Activated CD4-positive, alpha-beta T cell treated with anti-CD3 and anti-CD28 coated beads, Interleukin-2, amount 10 ng/mL, durations not matched to agents 7 days and 5 days (primary cell): ENCODE measurements around the gene KLHL15. TPM values are rescaled to one million over a fixed set of nuclear protein-coding genes. Genes with fewer than 3 reads are reported as not detected.
"Not testable (repeated sequence)": the region's sequence is repeated elsewhere in the genome, so short reads cannot be mapped to it uniquely, and the experiment has no call there.

ENCODE experiments used
- CTCF ChIA-PET: fragments of 350-600 bp; sonication (Branson Sonifier 250); formaldehyde crosslinking; loops from one replicate; lab custom pipeline; 2021; ENCODE audit warnings: antibody characterized with exemption; lab: Charles Lee
- POLR2A ChIA-PET: fragments of 350-600 bp; sonication (Branson Sonifier 250); formaldehyde crosslinking; loops from one replicate; lab custom pipeline; 2021; ENCODE audit warnings: antibody characterized with exemption; lab: Charles Lee
- DNase-seq: peaks from one replicate; pipeline ENCODE4 v3.0.0-alpha.2; 2020
- H3K27ac Mint-ChIP-seq: one replicate; pipeline ENCODE4 v1.8.0; 2021; ENCODE audit warnings: mild to moderate bottlenecking, moderate library complexity, mixed read lengths
- H3K27me3 Mint-ChIP-seq: one replicate; pipeline ENCODE4 v1.8.0; 2021; ENCODE audit warnings: mixed read lengths
- H3K36me3 Mint-ChIP-seq: one replicate; pipeline ENCODE4 v1.8.0; 2021; ENCODE audit warnings: low read depth, mixed read lengths
- H3K4me1 Mint-ChIP-seq: one replicate; pipeline ENCODE4 v1.8.0; 2021; ENCODE audit warnings: mixed read lengths
- H3K4me3 Mint-ChIP-seq: one replicate; pipeline ENCODE4 v1.8.0; 2021; ENCODE audit warnings: mild to moderate bottlenecking, moderate library complexity, mixed read lengths
- H3K9me3 Mint-ChIP-seq: one replicate; pipeline ENCODE4 v1.8.0; 2021; ENCODE audit warnings: mixed read lengths
- total RNA-seq, 2 experiments: library from RNA; stranded (reverse); gene quantifications; one replicate each; pipeline ENCODE4 v1.2.3, GENCODE V29; 2021

KLHL15 gene
- 1 to 10 TPM; 8.6 to 9.6 TPM for total RNA-seq

- H3K4me3 Mint-ChIP-seq, result peak within 1 kb of the TSS; percentile 76
Measured at GRCh38 chrX:24027086-24027485, at the start of gene KLHL15. KLHL15 (minus strand) TSS chrX:24027186; CDS start chrX:24006693, 20,493 bp downstream.

GRCh38 chrX:24069877-24070276, 42.9 kb upstream of the KLHL15 start:
- Mint-ChIP-seq H3K9me3 (no peaks in the 10 kb centered on the region), H3K27me3 (no peaks in the 10 kb centered on the region), H3K36me3 (peaks cover 24% of the 10 kb centered on the region), H3K4me1 (peaks cover 2% of the 10 kb centered on the region), H3K27ac (no peak overlapping the region), H3K4me3 (no peak overlapping the region)
- CTCF ChIA-PET, result interaction anchor here (0.5 to 1.7 kb wide), 4 partner anchors 16 to 213 kb away, joined by 3 to 8 read pairs (median 4); partner anchors contain the start of gene EIF2S3
- POLR2A ChIA-PET, result no interaction called here
- no peak for DNase-seq

More at GRCh38 chrX:24027086-24027485, at the start of gene KLHL15:
- H3K27ac Mint-ChIP-seq, result peak within 1 kb of the TSS; percentile 89
- POLR2A ChIA-PET, result no interaction called here
- peaks cover 13% of the 10 kb centered on the region for H3K4me1 Mint-ChIP-seq
- peaks cover 5% of the 10 kb centered on the region for H3K36me3 Mint-ChIP-seq
- H3K27me3 Mint-ChIP-seq, result peaks cover 4% of the 10 kb centered on the region
- DNase-seq, result no peak
- no peaks in the 10 kb centered on the region for H3K9me3 Mint-ChIP-seq
- CTCF ChIA-PET, result interaction anchor here (1.0 to 4.9 kb wide), 3 partner anchors 13 to 120 kb away, joined by 3 to 38 read pairs (median 7); partner anchors contain the start of genes APOO, CXorf58 and EIF2S3

- Mint-ChIP-seq H3K4me3 (no peak overlapping the region), H3K36me3 (peaks cover 32% of the 10 kb centered on the region), H3K27me3 (no peaks in the 10 kb centered on the region), H3K9me3 (no peaks in the 10 kb centered on the region), H3K27ac (no peak overlapping the region), H3K4me1 (peaks cover 14% of the 10 kb centered on the region)
- no peak for DNase-seq
- POLR2A ChIA-PET, result no interaction called here
- CTCF ChIA-PET, result interaction anchor here (1.4 kb wide), 1 partner anchor 9 kb away, joined by 5 read pairs; the partner anchor contains the start of gene EIF2S3
Measured at GRCh38 chrX:24063488-24063887, 36.5 kb upstream of the KLHL15 start.

- H3K9me3 Mint-ChIP-seq, result no peaks in the 10 kb centered on the region
- ChIA-PET POLR2A (no interaction called here), CTCF (interaction anchor here (0.5 to 3.1 kb wide), 28 partner anchors 8 to 1878 kb away, joined by 3 to 38 read pairs (median 4); partner anchors contain the start of genes APOO, CXorf58, KLHL15 and ZFX)
- H3K4me3 Mint-ChIP-seq, result no peak overlapping the region
- peaks cover 18% of the 10 kb centered on the region for H3K4me1 Mint-ChIP-seq
- peaks cover 14% of the 10 kb centered on the region for H3K36me3 Mint-ChIP-seq
- no peaks in the 10 kb centered on the region for H3K27me3 Mint-ChIP-seq
- H3K27ac Mint-ChIP-seq, result peak overlapping the region; percentile 100
- DNase-seq, result no peak
Measured at GRCh38 chrX:24055043-24055356, 28.0 kb upstream of the KLHL15 start.

GRCh38 chrX:24054182-24055042, 27.4 kb upstream of the KLHL15 start, which contains the start of gene EIF2S3:
EIF2S3 (plus strand) TSS chrX:24054956; CDS start chrX:24054969, 13 bp downstream.
- Mint-ChIP-seq H3K4me1 (peaks cover 14% of the 10 kb centered on the region), H3K27me3 (no peaks in the 10 kb centered on the region), H3K4me3 (no peak within 1 kb of the TSS), H3K9me3 (no peaks in the 10 kb centered on the region), H3K36me3 (peaks cover 10% of the 10 kb centered on the region), H3K27ac (peak within 1 kb of the TSS; percentile 100)
- ChIA-PET POLR2A (interaction anchor here (0.7 to 1.7 kb wide), 4 partner anchors 31 to 272 kb away, joined by 3 to 8 read pairs (median 6); partner anchors contain the start of genes APOO, CXorf58 and SAT1), CTCF (interaction anchor here (0.5 to 3.1 kb wide), 45 partner anchors 9 to 1877 kb away, joined by 3 to 38 read pairs (median 4); partner anchors contain the start of genes APOO, CXorf58, KLHL15 and ZFX)
- peak; percentile 85 for DNase-seq

GRCh38 chrX:24050522-24051318, 23.7 kb upstream of the KLHL15 start:
- H3K36me3 Mint-ChIP-seq, H3K4me1 Mint-ChIP-seq, DNase-seq, H3K27me3 Mint-ChIP-seq, POLR2A ChIA-PET, H3K9me3 Mint-ChIP-seq: not testable (repeated sequence)
- peak overlapping the region; percentile 78 for H3K27ac Mint-ChIP-seq
- CTCF ChIA-PET, result interaction anchor here (1.0 kb wide), 1 partner anchor 9 kb away, joined by 3 read pairs; no protein-coding TSS in a partner anchor
- H3K4me3 Mint-ChIP-seq, result peak overlapping the region; percentile 56

GRCh38 chrX:24049643-24050042, 22.7 kb upstream of the KLHL15 start:
- H3K4me3 Mint-ChIP-seq, H3K27ac Mint-ChIP-seq, CTCF ChIA-PET, POLR2A ChIA-PET, H3K9me3 Mint-ChIP-seq, H3K36me3 Mint-ChIP-seq, DNase-seq, H3K27me3 Mint-ChIP-seq, H3K4me1 Mint-ChIP-seq: not testable (repeated sequence)

GRCh38 chrX:24046060-24046459, 19.1 kb upstream of the KLHL15 start:
- H3K4me3 Mint-ChIP-seq, H3K9me3 Mint-ChIP-seq, CTCF ChIA-PET, POLR2A ChIA-PET, H3K36me3 Mint-ChIP-seq, H3K4me1 Mint-ChIP-seq, DNase-seq, H3K27me3 Mint-ChIP-seq, H3K27ac Mint-ChIP-seq: not testable (repeated sequence)

GRCh38 chrX:24037729-24038128, 10.7 kb upstream of the KLHL15 start:
- POLR2A ChIA-PET, result no interaction called here
- Mint-ChIP-seq H3K4me3 (no peak overlapping the region), H3K27ac (no peak overlapping the region), H3K27me3 (no peaks in the 10 kb centered on the region), H3K9me3 (no peaks in the 10 kb centered on the region), H3K4me1 (no peaks in the 10 kb centered on the region), H3K36me3 (no peaks in the 10 kb centered on the region)
- CTCF ChIA-PET, result no interaction called here
- DNase-seq, result no peak

GRCh38 chrX:24034485-24034884, 7.5 kb upstream of the KLHL15 start:
- ChIA-PET CTCF (no interaction called here), POLR2A (no interaction called here)
- H3K4me3 Mint-ChIP-seq, result no peak overlapping the region
- DNase-seq, result no peak
- no peaks in the 10 kb centered on the region for H3K9me3 Mint-ChIP-seq
- H3K27ac Mint-ChIP-seq, result no peak overlapping the region
- no peaks in the 10 kb centered on the region for H3K36me3 Mint-ChIP-seq
- peaks cover 4% of the 10 kb centered on the region for H3K27me3 Mint-ChIP-seq
- H3K4me1 Mint-ChIP-seq, result no peaks in the 10 kb centered on the region

- ChIA-PET CTCF (interaction anchor here (0.6 to 1.2 kb wide), 5 partner anchors 15 to 428 kb away, joined by 3 to 4 read pairs (median 3); no protein-coding TSS in a partner anchor), POLR2A (no interaction called here)
- Mint-ChIP-seq H3K27me3 (peaks cover 4% of the 10 kb centered on the region), H3K36me3 (no peaks in the 10 kb centered on the region), H3K9me3 (no peaks in the 10 kb centered on the region), H3K4me3 (no peak overlapping the region), H3K27ac (no peak overlapping the region), H3K4me1 (peaks cover 6% of the 10 kb centered on the region)
- no peak for DNase-seq
Measured at GRCh38 chrX:24030597-24030996, 3.6 kb upstream of the KLHL15 start.

- ChIA-PET POLR2A (no interaction called here), CTCF (interaction anchor here (1.0 to 4.9 kb wide), 2 partner anchors 14 to 27 kb away, joined by 3 to 38 read pairs; partner anchors contain the start of gene EIF2S3)
Measured at GRCh38 chrX:24027985-24028384, 999 bp upstream of the KLHL15 start.

More at GRCh38 chrX:24027985-24028384, 999 bp upstream of the KLHL15 start:
- Mint-ChIP-seq H3K4me1 (peaks cover 12% of the 10 kb centered on the region), H3K9me3 (no peaks in the 10 kb centered on the region), H3K27me3 (peaks cover 4% of the 10 kb centered on the region), H3K36me3 (peaks cover 3% of the 10 kb centered on the region), H3K4me3 (no peak overlapping the region), H3K27ac (no peak overlapping the region)
- DNase-seq, result no peak
